Esophagus muscularis mucosa (tissue), 3 donors: ENCODE results near the gene RUNX1.

ENCODE experiments used
- CTCF ChIP-seq, 3 experiments: fragments of 200-600 bp in 2 of 3; fragments of 450-650 bp in 1 of 3; sonication (generic) in 2 of 3; IDR thresholded peaks; one replicate each; pipeline ENCODE4 v1.5.1; 2017 to 2019; ENCODE audit warnings: antibody characterized with exemption in 3 of 3, mild to moderate bottlenecking in 2 of 3, moderate library complexity in 1 of 3
- POLR2A ChIP-seq: fragments of 450-650 bp; IDR thresholded peaks from one replicate; pipeline ENCODE4 v1.6.1; 2017; ENCODE audit warnings: antibody characterized with exemption, moderate library complexity, mild to moderate bottlenecking, low read depth
- POLR2AphosphoS5 ChIP-seq, 2 donors: sonication (generic); formaldehyde crosslinking; IDR thresholded peaks; one replicate each; pipeline ENCODE4 v1.6.1; 2017; ENCODE audit warnings: antibody characterized with exemption in 2 of 2

GRCh38 chr21:35020902-35021301 lies 28.2 kb downstream of the RUNX1 start:
- TF ChIP-seq CTCF (IDR thresholded peaks at IDR 0.05), result no peak
- TF ChIP-seq POLR2A, result no peak
- no peak for TF ChIP-seq POLR2AphosphoS5 (IDR thresholded peaks at IDR 0.05)
